DOHH2 (cell line): ENCODE results near the gene SYNE1.

Experiments used
- CTCF ChIP-seq: fragments of 200-600 bp; sonication (generic); IDR thresholded peaks from one replicate; pipeline ENCODE4 v1.5.1; 2014; ENCODE audit warnings: antibody characterized with exemption, mild to moderate bottlenecking, low read depth, low read length; ENCODE audit not compliant: poor library complexity, severe bottlenecking
- EZH2phosphoT487 ChIP-seq: fragments of 200-600 bp; sonication (generic); IDR thresholded peaks from 2 replicates; pipeline ENCODE4 v1.6.1; 2017; ENCODE audit warnings: borderline replicate concordance, mild to moderate bottlenecking, antibody characterized with exemption, low read length, moderate library complexity, mixed read lengths

- TF ChIP-seq CTCF (no peak), EZH2phosphoT487 (no peak)
Measured at GRCh38 chr6:152378169-152378568, 259.0 kb downstream of the SYNE1 start.
